ENCODE measurements around the gene MAPK6.

MAPK6 gene

GRCh38 chr15:52103217-52104207 is 84.5 kb downstream of the MAPK6 start:
- peak; percentile 88 for DNase-seq (ENCODE audit: low spot score)

DNA sequence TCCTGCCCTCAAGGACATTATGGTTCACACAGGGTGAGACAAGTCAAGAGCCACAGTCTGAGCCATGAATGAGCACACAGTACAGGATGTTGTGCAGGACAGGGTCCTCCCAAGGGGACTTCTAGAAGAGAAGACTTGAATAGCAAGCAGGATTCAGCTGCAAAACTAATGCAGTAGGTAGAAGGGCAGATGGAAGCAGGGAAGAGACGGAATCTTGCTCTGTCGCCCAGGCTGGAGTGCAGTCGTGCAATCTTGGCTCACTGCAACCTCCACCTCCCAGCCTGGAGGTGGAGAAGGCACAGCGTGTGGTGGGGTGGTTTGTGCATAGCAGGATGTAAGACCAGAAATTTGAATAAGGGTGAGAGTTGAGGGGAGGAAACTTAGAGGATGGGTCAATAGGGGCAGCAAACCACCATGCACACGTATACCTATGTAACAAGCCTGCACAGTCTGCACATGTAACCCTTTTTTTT is 85.5 kb downstream of the MAPK6 start:
- no peak for DNase-seq (ENCODE audit: low spot score)

DNA sequence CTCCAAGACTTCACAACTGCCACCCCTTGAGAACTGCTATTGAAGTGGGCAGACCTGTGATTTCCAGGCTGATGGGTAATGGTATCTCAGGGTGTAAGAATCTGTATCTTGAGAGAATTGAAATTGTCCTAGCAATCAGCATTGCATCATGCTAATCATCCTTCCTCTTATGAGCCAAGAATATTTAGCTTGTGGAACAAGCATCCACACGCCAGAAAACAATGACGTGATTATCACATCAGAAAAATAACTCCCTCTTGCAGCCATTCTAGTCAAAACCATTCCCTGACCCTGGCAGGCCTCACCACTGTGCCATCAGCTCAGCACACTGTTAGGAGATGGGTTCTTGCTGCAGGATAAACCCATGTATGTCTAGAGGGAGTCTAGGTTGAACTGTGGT is 86.8 kb downstream of the MAPK6 start:
- no peak for DNase-seq (ENCODE audit: low spot score)

DNA sequence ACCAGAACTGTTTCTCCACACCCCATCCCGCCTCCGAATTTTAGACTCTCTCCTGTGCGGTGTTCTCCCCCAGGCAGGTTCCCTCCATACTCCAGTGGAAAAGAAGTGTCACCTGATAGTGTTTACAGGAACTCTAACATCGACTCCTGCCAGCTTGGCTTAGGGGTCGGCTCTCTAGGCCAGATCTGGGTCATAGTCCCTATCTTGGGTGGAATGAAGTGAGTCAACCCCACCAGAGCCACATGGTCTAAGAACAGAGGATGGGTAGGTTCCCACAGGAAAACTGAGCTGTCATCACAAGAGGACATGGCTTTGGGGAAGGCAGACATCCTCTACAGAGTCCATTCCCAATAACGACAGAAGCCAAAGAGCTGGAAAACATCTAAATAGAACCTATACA is 87.6 kb downstream of the MAPK6 start:
- DNase-seq (ENCODE audit: low spot score): no peak

DNA sequence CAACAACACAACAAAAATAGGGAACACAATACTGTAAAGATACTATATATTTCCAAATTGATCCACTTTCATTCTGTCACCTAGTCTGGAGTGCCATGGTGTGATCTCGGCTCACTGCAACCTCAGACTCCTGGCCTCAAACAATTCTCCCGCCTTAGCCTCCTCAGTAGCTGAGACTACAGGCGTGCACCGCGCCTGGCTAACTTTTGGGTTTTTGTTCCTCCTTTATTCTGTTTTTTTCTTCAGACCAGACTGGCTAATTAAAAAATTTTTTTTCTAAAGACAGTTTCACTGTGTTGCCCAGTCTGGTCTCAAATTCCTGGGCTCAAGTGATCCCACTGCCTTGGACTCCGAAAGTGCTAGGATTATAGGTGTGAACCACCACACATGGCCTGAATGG is 88.2 kb downstream of the MAPK6 start:
- no peak for DNase-seq (ENCODE audit: low spot score)

- DNase-seq (ENCODE audit: low spot score): no peak
Measured at GRCh38 chr15:52109559-52110451, 90.8 kb downstream of the MAPK6 start.

GRCh38 chr15:52111517-52112202 is 92.6 kb downstream of the MAPK6 start:
- no peak for DNase-seq (ENCODE audit: low spot score)

DNA sequence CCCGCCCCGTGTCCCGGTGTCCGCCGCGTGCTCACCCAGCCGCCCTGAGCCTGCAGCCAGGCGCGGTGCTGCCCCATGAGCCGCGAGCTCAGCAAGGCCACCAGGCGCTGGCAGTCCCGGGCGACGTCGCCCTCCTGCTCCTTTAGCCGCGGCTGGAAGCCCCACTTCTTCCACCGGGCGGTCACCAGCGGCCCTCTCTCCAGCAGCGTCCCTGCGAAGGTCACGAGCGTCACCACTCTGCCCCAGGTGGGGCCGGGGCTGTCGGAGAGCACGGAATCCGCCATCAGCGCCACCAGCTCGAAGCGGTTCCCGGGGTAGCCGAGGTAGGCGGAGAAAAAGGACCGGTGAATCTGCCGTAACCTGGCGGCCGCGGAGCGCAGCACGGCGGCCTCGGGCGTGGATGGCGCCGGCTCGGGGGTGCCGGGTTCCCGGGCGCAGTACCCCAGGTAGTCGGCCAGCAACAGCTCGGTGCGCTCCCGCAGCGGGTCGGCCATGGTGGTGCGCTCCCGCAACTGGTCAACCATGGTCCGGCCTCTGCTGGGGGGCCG is 93.3 kb downstream of the MAPK6 start:
- no peak for DNase-seq (ENCODE audit: low spot score)

DNA sequence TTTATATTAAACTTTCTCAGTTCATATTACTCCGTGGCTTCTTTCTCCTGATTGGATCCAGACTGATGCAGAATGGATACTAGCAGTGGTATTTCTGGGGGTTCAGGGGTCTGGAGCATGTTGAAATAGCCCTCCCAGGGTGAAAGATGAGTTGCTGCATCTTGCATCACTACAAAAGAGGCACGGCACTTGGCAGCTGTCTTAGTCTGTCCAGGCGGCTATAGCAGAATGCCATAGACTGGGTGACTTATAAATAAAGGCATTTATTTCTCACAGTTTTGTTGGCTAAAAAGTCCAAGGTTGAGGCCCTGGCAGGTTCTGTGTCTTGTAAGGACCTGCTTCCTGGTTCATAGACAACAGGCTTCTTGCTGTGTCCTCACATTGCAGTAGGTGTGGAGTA is 94.2 kb downstream of the MAPK6 start:
- DNase-seq (ENCODE audit: low spot score): no peak

DNA sequence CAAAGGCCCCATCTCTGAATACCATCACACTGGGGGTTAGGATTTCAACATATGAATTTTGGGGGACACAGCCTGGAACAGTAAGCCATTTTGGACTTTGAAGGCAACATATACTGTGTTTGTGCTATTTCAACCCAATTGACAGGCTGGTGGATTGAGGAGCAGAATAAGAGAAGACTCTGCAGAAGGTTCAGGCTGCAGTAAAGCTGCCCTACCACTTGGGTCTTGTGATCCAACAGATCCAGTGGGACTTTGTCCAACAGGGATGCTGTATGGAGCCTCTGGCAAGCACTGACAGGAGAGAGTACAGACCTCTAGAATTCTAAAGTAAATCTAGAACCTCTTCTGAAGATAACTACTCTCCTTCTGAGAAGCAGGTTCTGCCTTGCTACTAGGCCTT is 94.7 kb downstream of the MAPK6 start:
- no peak for DNase-seq (ENCODE audit: low spot score)

- DNase-seq (ENCODE audit: low spot score): no peak
Measured at GRCh38 chr15:52114261-52115055, 95.4 kb downstream of the MAPK6 start.

DNA sequence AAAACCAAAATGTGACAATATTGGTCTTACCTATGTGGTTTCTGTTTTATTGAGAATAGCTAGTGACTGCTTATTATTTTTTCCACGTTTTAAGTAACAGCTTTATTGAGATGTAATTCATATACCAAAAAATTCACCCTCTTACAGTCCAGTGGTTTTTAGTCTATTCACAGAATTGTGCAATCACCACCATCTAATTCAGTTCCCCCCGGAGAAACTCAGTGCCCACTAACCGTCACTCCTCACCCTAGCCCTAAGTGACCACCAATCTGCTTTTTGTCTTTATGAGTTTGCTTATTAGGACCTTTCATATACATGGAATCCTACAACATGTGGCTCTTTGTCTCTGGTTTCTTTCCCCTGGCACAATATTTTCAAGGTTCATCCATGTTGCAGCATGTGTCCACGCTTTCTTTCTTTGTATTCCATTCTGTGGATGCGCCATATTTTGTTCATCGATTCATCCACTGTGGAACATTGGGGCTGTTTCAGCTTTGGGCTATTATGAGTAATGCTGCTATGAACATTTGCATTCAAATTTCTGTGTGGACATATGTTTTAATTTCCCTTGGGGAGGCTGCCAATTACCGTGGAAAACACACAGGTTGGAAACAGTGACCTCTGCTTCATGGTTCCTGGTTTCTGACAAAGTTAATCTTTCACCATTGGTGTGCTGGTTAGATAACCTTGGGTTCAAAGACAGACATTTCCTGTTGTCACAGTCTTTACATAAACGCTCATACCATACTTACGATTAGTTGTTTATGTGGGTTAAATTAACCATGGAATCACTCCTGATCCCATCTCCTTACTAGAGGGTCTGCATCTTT is 96.8 kb downstream of the MAPK6 start:
- DNase-seq (ENCODE audit: low spot score): no peak
